ENCODE results near the gene CBFB. TPM values are rescaled to one million over a fixed set of nuclear protein-coding genes. Genes with fewer than 3 reads are reported as not detected.

Gene CBFB
- polyA plus RNA-seq, 1 donor (not counting 4 experiments of a cell fraction or from before 2014, with no cell fraction given) = 39.7 TPM

- Histone ChIP-seq H3K4me3 (ENCODE audit: control insufficient read depth in 2 of 3, extremely low read depth in 1 of 3, insufficient read depth in 2 of 3, low read depth in 1 of 3, low read length in 3 of 3) (no peak overlapping the region), H3K9ac (ENCODE audit: control insufficient read depth, extremely low read depth, insufficient read depth, low read length) (no peak overlapping the region), H3K36me3 (ENCODE audit: control insufficient read depth in 2 of 2, extremely low read depth in 1 of 2, insufficient read depth in 2 of 2, low read length in 2 of 2) (peaks cover 0 to 2% of the 10 kb centered on the region in 2 experiments), H2AFZ (ENCODE audit: control insufficient read depth, low read length) (no peak overlapping the region), H3K9me3 (ENCODE audit: control insufficient read depth, low read depth, low read length) (no peaks in the 10 kb centered on the region), H3K27me3 (ENCODE audit: control insufficient read depth, extremely low read depth, insufficient read depth, low read length) (no peaks in the 10 kb centered on the region), H3K4me2 (ENCODE audit: control insufficient read depth, extremely low read depth, insufficient read depth, low read depth, low read length) (no peak overlapping the region), H4K20me1 (ENCODE audit: control insufficient read depth, extremely low read depth, insufficient read depth, low read length) (peaks cover 3% of the 10 kb centered on the region), H3K27ac (ENCODE audit: control insufficient read depth, insufficient read depth, low read length) (no peak overlapping the region), H3K9me1 (ENCODE audit: control insufficient read depth, extremely low read depth, insufficient read depth, low read length) (no peaks in the 10 kb centered on the region), H3K79me2 (ENCODE audit: control insufficient read depth, insufficient read depth, low read length) (peaks cover 50% of the 10 kb centered on the region), H3K4me1 (ENCODE audit: control insufficient read depth, extremely low read depth, insufficient read depth, low read length) (no peaks in the 10 kb centered on the region)
- FAIRE-seq (no peak), DNase-seq (ENCODE audit: low read depth, low spot score) (no peak)
- no peak for TF ChIP-seq CTCF (optimal IDR thresholded peaks at IDR 0.05 in 1 of 3, IDR thresholded peaks at IDR 0.05 in 1 of 3, conservative IDR thresholded peaks at IDR 0.05 in 1 of 3; ENCODE audit: extremely low read depth in 1 of 3, insufficient read depth in 2 of 3, low read length in 3 of 3)
- no peak for TF ChIP-seq EZH2 (IDR thresholded peaks at IDR 0.05; ENCODE audit: low read length)
- dilution Hi-C loops (cut with MboI; ENCODE audit: extremely low pct_ligation_motif_present, low sequenced_read_pairs) = no loop called here
Observed at GRCh38 chr16:67043420-67043819, 14.5 kb downstream of the CBFB start.

- no peak overlapping the region for H3K4me3 ChIP-seq (ENCODE audit: control insufficient read depth in 2 of 3, extremely low read depth in 1 of 3, insufficient read depth in 2 of 3, low read depth in 1 of 3, low read length in 3 of 3)
- H3K9me3 ChIP-seq (ENCODE audit: control insufficient read depth, low read depth, low read length) = no peaks in the 10 kb centered on the region
- peaks cover 8% of the 10 kb centered on the region for H4K20me1 ChIP-seq (ENCODE audit: control insufficient read depth, extremely low read depth, insufficient read depth, low read length)
- dilution Hi-C loops (cut with MboI; ENCODE audit: extremely low pct_ligation_motif_present, low sequenced_read_pairs) = no loop called here
- H3K9me1 ChIP-seq (ENCODE audit: control insufficient read depth, extremely low read depth, insufficient read depth, low read length) = no peaks in the 10 kb centered on the region
- no peak for DNase-seq (ENCODE audit: low read depth, low spot score)
- H3K36me3 ChIP-seq (ENCODE audit: control insufficient read depth in 2 of 2, extremely low read depth in 1 of 2, insufficient read depth in 2 of 2, low read length in 2 of 2) = no peaks in the 10 kb centered on the region
- H3K9ac ChIP-seq (ENCODE audit: control insufficient read depth, extremely low read depth, insufficient read depth, low read length) = no peak overlapping the region
- H3K4me1 ChIP-seq (ENCODE audit: control insufficient read depth, extremely low read depth, insufficient read depth, low read length) = peaks cover 8% of the 10 kb centered on the region
- no peak for FAIRE-seq
- H3K27ac ChIP-seq (ENCODE audit: control insufficient read depth, insufficient read depth, low read length) = no peak overlapping the region
- no peak overlapping the region for H3K4me2 ChIP-seq (ENCODE audit: control insufficient read depth, extremely low read depth, insufficient read depth, low read depth, low read length)
- no peaks in the 10 kb centered on the region for H3K27me3 ChIP-seq (ENCODE audit: control insufficient read depth, extremely low read depth, insufficient read depth, low read length)
- peaks cover 46% of the 10 kb centered on the region for H3K79me2 ChIP-seq (ENCODE audit: control insufficient read depth, insufficient read depth, low read length)
- TF ChIP-seq EZH2 (IDR thresholded peaks at IDR 0.05; ENCODE audit: low read length) (no peak), CTCF (optimal IDR thresholded peaks at IDR 0.05 in 1 of 3, IDR thresholded peaks at IDR 0.05 in 1 of 3, conservative IDR thresholded peaks at IDR 0.05 in 1 of 3; ENCODE audit: extremely low read depth in 1 of 3, insufficient read depth in 2 of 3, low read length in 3 of 3) (no peak)
- no peak overlapping the region for H2AFZ ChIP-seq (ENCODE audit: control insufficient read depth, low read length)
Observed at GRCh38 chr16:67050796-67051195, 21.8 kb downstream of the CBFB start.
